KMS-11 (cell line): ENCODE measurements around the gene EIF5.

Experiments used
- H2AFZ ChIP-seq: fragments of 200-600 bp; sonication (generic); 2 replicates; pipeline ENCODE4 v1.6.1; 2016; ENCODE audit warnings: antibody characterized with exemption, mixed run types, low read depth
- H3K27ac ChIP-seq: fragments of 200-600 bp; sonication (generic); 2 replicates; pipeline ENCODE4 v1.6.1; 2016; ENCODE audit warnings: mild to moderate bottlenecking, mixed run types
- H3K27me3 ChIP-seq: fragments of 200-600 bp; sonication (generic); 2 replicates; pipeline ENCODE4 v1.6.1; 2017; ENCODE audit warnings: mild to moderate bottlenecking, low read depth, mixed run types, moderate library complexity; ENCODE audit not compliant: insufficient read depth
- H3K36me3 ChIP-seq: fragments of 200-600 bp; sonication (generic); 2 replicates; pipeline ENCODE4 v1.6.1; 2017; ENCODE audit warnings: mild to moderate bottlenecking, mixed run types; ENCODE audit not compliant: insufficient read depth
- H3K4me1 ChIP-seq: fragments of 200-600 bp; sonication (generic); 2 replicates; pipeline ENCODE4 v1.6.1; 2016; ENCODE audit warnings: mild to moderate bottlenecking, low read depth, mixed run types; ENCODE audit not compliant: poor library complexity, severe bottlenecking
- H3K4me2 ChIP-seq: fragments of 200-600 bp; sonication (generic); 2 replicates; pipeline ENCODE4 v1.7.0; 2016; ENCODE audit warnings: mild to moderate bottlenecking, mixed run types
- H3K4me3 ChIP-seq: fragments of 200-600 bp; sonication (generic); IDR thresholded peaks from 2 replicates; pipeline ENCODE4 v1.6.1; 2017; ENCODE audit warnings: low read depth, low read length, mixed read lengths; ENCODE audit not compliant: insufficient read depth
- H3K79me2 ChIP-seq: fragments of 200-600 bp; sonication (generic); 2 replicates; pipeline ENCODE4 v1.6.1; 2016; ENCODE audit warnings: low read depth, mixed run types; ENCODE audit not compliant: insufficient read depth
- H3K9ac ChIP-seq: fragments of 200-600 bp; sonication (generic); 2 replicates; pipeline ENCODE4 v1.6.1; 2016; ENCODE audit warnings: mild to moderate bottlenecking, mixed run types
- H4K20me1 ChIP-seq: fragments of 200-600 bp; sonication (generic); 2 replicates; pipeline ENCODE4 v1.6.1; 2016; ENCODE audit warnings: mild to moderate bottlenecking, mixed run types; ENCODE audit not compliant: insufficient read depth
- TF ChIP-seq, protein P1 (sequence below): fragments of 200-600 bp; sonication (generic); conservative IDR thresholded peaks from 2 replicates; pipeline ENCODE4 v1.6.1; 2017; ENCODE audit warnings: low read depth, mild to moderate bottlenecking, antibody characterized with exemption, low read length, moderate library complexity, mixed read lengths

Gene EIF5

DNA sequence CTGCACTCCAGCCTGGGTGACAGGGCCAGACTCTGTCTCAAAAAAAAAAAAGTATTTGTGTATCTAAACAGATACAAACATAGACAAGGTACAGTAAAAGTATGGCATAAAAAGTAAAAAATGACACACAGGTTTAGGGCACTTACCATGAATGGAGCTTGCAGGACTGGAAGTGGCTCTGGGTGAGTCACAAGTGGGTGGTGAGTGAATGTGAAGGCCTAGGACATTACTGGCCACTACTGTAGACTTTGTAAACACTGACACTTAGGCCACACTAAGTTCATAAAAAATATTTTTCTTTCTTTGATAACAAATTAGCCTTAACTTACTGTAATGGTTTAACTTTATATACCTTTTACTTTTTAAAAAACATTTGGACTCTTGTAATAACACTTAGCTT lies 38.0 kb upstream of the EIF5 start:
- TF ChIP-seq, protein P1, sequence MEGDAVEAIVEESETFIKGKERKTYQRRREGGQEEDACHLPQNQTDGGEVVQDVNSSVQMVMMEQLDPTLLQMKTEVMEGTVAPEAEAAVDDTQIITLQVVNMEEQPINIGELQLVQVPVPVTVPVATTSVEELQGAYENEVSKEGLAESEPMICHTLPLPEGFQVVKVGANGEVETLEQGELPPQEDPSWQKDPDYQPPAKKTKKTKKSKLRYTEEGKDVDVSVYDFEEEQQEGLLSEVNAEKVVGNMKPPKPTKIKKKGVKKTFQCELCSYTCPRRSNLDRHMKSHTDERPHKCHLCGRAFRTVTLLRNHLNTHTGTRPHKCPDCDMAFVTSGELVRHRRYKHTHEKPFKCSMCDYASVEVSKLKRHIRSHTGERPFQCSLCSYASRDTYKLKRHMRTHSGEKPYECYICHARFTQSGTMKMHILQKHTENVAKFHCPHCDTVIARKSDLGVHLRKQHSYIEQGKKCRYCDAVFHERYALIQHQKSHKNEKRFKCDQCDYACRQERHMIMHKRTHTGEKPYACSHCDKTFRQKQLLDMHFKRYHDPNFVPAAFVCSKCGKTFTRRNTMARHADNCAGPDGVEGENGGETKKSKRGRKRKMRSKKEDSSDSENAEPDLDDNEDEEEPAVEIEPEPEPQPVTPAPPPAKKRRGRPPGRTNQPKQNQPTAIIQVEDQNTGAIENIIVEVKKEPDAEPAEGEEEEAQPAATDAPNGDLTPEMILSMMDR: no peak
- Histone ChIP-seq H3K4me1 (no peaks in the 10 kb centered on the region), H3K79me2 (no peaks in the 10 kb centered on the region), H3K4me3 (no peak overlapping the region), H3K36me3 (no peaks in the 10 kb centered on the region), H3K9ac (no peak overlapping the region), H2AFZ (no peak overlapping the region), H3K4me2 (no peak overlapping the region), H3K27me3 (no peaks in the 10 kb centered on the region), H4K20me1 (no peaks in the 10 kb centered on the region), H3K27ac (no peak overlapping the region)

DNA sequence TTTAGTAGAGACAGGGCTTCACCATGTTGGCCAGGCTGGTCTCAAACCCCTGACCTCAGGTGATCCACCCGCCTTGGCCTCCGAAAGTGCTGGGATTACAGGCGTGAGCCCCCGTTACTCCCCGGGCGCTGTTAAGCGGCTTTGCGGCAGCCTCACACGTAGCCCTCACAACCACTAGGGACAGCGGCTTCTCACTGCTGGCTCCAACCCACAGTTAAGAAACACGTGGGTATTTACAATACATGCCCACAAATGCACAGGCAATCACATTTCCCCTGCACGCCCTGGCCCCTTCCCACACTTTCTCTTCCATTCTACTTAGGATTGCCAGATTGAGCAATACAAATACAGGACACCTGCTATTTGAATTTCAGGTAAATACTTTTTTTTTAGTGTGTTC lies 37.0 kb upstream of the EIF5 start:
- TF ChIP-seq, protein P1: no peak
- Histone ChIP-seq H4K20me1 (no peaks in the 10 kb centered on the region), H3K9ac (no peak overlapping the region), H3K27me3 (no peaks in the 10 kb centered on the region), H3K36me3 (no peaks in the 10 kb centered on the region), H3K4me3 (no peak overlapping the region), H3K27ac (no peak overlapping the region), H3K4me2 (no peak overlapping the region), H3K4me1 (no peaks in the 10 kb centered on the region), H2AFZ (no peak overlapping the region), H3K79me2 (no peaks in the 10 kb centered on the region)

DNA sequence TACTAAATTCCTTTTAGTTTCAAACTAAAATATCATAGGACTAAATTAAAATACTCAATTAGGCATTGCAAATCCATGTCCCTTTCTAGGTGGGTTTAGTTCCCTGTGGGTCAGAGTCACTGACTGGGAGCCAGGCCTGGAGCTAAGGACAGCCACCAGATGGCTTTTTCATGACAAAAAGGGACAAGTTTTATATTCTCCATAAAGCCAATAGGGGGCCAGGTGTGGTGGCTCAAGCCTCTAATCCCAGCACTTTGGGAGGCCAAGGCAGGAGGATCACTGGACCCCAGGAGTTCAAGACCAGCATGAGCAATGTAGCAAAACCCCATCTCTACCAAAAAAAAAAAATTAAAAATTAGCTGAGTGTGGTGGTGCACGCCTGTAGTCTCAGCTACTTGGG lies 35.4 kb upstream of the EIF5 start:
- Histone ChIP-seq H3K27ac (no peak overlapping the region), H2AFZ (no peak overlapping the region), H3K36me3 (no peaks in the 10 kb centered on the region), H3K4me1 (peaks cover 5% of the 10 kb centered on the region), H3K4me2 (no peak overlapping the region), H3K4me3 (no peak overlapping the region), H3K79me2 (no peaks in the 10 kb centered on the region), H3K9ac (no peak overlapping the region), H3K27me3 (no peaks in the 10 kb centered on the region), H4K20me1 (no peaks in the 10 kb centered on the region)
- TF ChIP-seq, protein P1: no peak

DNA sequence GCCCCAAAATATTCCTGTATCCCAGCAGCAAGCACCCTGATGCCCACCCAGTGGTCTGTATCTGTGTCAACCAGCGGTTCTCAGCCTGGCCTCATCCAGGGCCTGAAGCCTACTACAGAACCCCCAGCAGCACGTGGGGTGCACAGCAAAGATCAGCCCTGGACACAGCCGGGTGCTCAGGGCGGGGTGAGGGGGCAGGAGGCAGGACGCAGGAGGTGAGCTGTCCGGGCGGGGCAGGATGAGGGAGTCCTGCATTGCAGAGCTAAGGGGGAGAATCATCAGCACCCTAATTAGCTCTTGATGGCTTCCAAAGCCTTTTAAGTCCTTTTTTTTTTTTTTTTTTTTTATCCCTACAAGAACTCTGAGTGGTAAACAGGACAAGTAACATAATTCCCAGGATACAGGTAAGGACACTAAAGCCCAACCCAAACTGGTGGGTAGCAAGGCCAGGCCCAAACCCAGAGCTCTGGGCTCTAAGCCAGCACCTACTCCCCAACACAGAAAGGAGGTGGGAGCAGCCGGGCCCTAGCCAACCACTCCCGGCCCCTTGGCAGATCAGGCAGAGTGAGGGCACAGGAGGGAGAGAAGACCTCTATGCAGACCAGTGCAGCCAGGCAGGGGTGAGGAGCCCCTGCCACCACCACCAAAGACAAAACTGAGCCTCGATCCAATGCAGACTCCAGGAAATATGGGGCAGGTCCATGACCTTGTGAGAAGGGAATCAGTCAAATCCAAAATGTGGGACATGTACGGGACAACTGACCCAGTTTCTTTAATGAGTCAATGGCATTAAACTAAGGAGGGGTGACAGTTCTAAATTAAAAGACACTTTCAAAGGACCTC lies 32.3 kb upstream of the EIF5 start:
- Histone ChIP-seq H3K79me2 (no peaks in the 10 kb centered on the region), H3K27ac (no peak overlapping the region), H3K36me3 (no peaks in the 10 kb centered on the region), H4K20me1 (no peaks in the 10 kb centered on the region), H3K4me3 (no peak overlapping the region), H3K9ac (no peak overlapping the region), H3K4me2 (no peak overlapping the region), H3K27me3 (no peaks in the 10 kb centered on the region), H3K4me1 (peaks cover 5% of the 10 kb centered on the region), H2AFZ (no peak overlapping the region)
- TF ChIP-seq, protein P1: no peak
